ENCODE measurements around the gene LECT2.
A peak's percentile ranks its signal among the peaks of the same experiment; 100 is the strongest.

The LECT2 gene

GRCh38 chr5:135954899-135955298 is at the start of gene LECT2:
LECT2 (minus strand) TSS chr5:135954983; CDS start chr5:135954833, 150 bp downstream.
- DNase-seq, result no peak

GRCh38 chr5:136004436-136004835 is 49.7 kb upstream of the LECT2 start:
- no peak for DNase-seq

- no peak for DNase-seq
These were observed 46.7 kb upstream of the LECT2 start for GRCh38 chr5:136001466-136001981.

- DNase-seq, result no peak
These were observed 46.1 kb upstream of the LECT2 start for GRCh38 chr5:136000932-136001331.

GRCh38 chr5:136000147-136000546 is 45.4 kb upstream of the LECT2 start:
- no peak for DNase-seq

GRCh38 chr5:135999406-136000139 is 44.8 kb upstream of the LECT2 start:
- DNase-seq, result no peak

GRCh38 chr5:135998889-135999288 is 44.1 kb upstream of the LECT2 start:
- no peak for DNase-seq

- DNase-seq, result no peak
These were observed 43.0 kb upstream of the LECT2 start for GRCh38 chr5:135997673-135998335.

- DNase-seq, result no peak
These were observed 41.8 kb upstream of the LECT2 start for GRCh38 chr5:135996611-135997010.

GRCh38 chr5:135995976-135996375 is 41.2 kb upstream of the LECT2 start:
- no peak for DNase-seq

GRCh38 chr5:135993880-135994636 is 39.3 kb upstream of the LECT2 start:
- no peak for DNase-seq

GRCh38 chr5:135993335-135993879 is 38.6 kb upstream of the LECT2 start:
- DNase-seq, result no peak

- DNase-seq, result no peak
These were observed 36.6 kb upstream of the LECT2 start for GRCh38 chr5:135991429-135991828.

- DNase-seq, result no peak
These were observed 35.9 kb upstream of the LECT2 start for GRCh38 chr5:135990528-135991255.

- no peak for DNase-seq
These were observed 34.9 kb upstream of the LECT2 start for GRCh38 chr5:135989686-135990085.

- DNase-seq, result no peak
These were observed 33.8 kb upstream of the LECT2 start for GRCh38 chr5:135988546-135988945.

GRCh38 chr5:135986891-135987401 is 32.2 kb upstream of the LECT2 start:
- DNase-seq, result no peak

GRCh38 chr5:135986401-135986800 is 31.6 kb upstream of the LECT2 start:
- no peak for DNase-seq

GRCh38 chr5:135985951-135986350 is 31.2 kb upstream of the LECT2 start:
- no peak for DNase-seq

GRCh38 chr5:135980620-135981019 is 25.8 kb upstream of the LECT2 start:
- no peak for DNase-seq

GRCh38 chr5:135979510-135979909 is 24.7 kb upstream of the LECT2 start:
- peak; percentile 6 to 9 for DNase-seq

GRCh38 chr5:135978993-135979392 is 24.2 kb upstream of the LECT2 start:
- no peak for DNase-seq
